H9 (cell line): ENCODE data around the gene TSKU. TPM values are rescaled to one million over a fixed set of nuclear protein-coding genes. Genes with fewer than 3 reads are reported as not detected.

Experiments used
- DNase-seq: peaks from one replicate; pipeline ENCODE4 v3.0.0-alpha.2; 2017
- H2AFZ ChIP-seq: one replicate; pipeline ENCODE4 v1.6.1; 2013; ENCODE audit warnings: mild to moderate bottlenecking, low read length, control low read depth, moderate library complexity
- H2AK5ac ChIP-seq: 2 replicates; pipeline ENCODE4 v1.6.1; 2013; ENCODE audit warnings: low read length, control low read depth, mixed read lengths; ENCODE audit not compliant: insufficient read length
- H2BK120ac ChIP-seq: one replicate; pipeline ENCODE4 v1.6.1; 2013; ENCODE audit warnings: low read depth, mild to moderate bottlenecking, low read length, control low read depth, inconsistent platforms; ENCODE audit not compliant: poor library complexity, severe bottlenecking
- H2BK12ac ChIP-seq: 2 replicates; pipeline ENCODE4 v1.6.1; 2013; ENCODE audit warnings: low read length, control low read depth, mixed read lengths, low read depth; ENCODE audit not compliant: insufficient read length
- H2BK15ac ChIP-seq: 2 replicates; pipeline ENCODE4 v1.6.1; 2013; ENCODE audit warnings: low read depth, low read length, control low read depth
- H2BK20ac ChIP-seq: one replicate; pipeline ENCODE4 v1.6.1; 2013; ENCODE audit warnings: low read depth, mild to moderate bottlenecking, low read length, control low read depth, inconsistent platforms; ENCODE audit not compliant: poor library complexity, severe bottlenecking
- H2BK5ac ChIP-seq: 2 replicates; pipeline ENCODE4 v1.6.1; 2013; ENCODE audit warnings: low read length, control low read depth, mixed read lengths; ENCODE audit not compliant: insufficient read length
- H3K14ac ChIP-seq: 2 replicates; pipeline ENCODE4 v1.6.1; 2013; ENCODE audit warnings: low read length, control low read depth; ENCODE audit not compliant: insufficient read depth
- H3K18ac ChIP-seq: 2 replicates; pipeline ENCODE4 v1.6.1; 2013; ENCODE audit warnings: low read depth, mild to moderate bottlenecking, mixed read lengths, low read length, control low read depth; ENCODE audit not compliant: insufficient read length
- H3K23ac ChIP-seq: 2 replicates; pipeline ENCODE4 v1.6.1; 2013; ENCODE audit warnings: low read length, control low read depth, mixed read lengths, low read depth; ENCODE audit not compliant: insufficient read length
- H3K23me2 ChIP-seq: 2 replicates; pipeline ENCODE4 v1.6.1; 2013; ENCODE audit warnings: low read depth, mild to moderate bottlenecking, mixed read lengths, low read length, control low read depth; ENCODE audit not compliant: insufficient read length, poor library complexity, severe bottlenecking
- H3K27ac ChIP-seq: 2 replicates; pipeline ENCODE4 v1.5.1; 2013; ENCODE audit warnings: low read length, control low read depth, mixed read lengths, low read depth; ENCODE audit not compliant: insufficient read length
- H3K27me3 ChIP-seq: 2 replicates; pipeline ENCODE4 v1.6.1; 2013; ENCODE audit warnings: low read length, control low read depth, inconsistent platforms; ENCODE audit not compliant: insufficient read depth
- H3K4ac ChIP-seq: 2 replicates; pipeline ENCODE4 v1.6.1; 2013; ENCODE audit warnings: low read depth, mild to moderate bottlenecking, control low read depth, inconsistent platforms, low read length, moderate library complexity
- H3K4me1 ChIP-seq: 2 replicates; pipeline ENCODE4 v1.6.1; 2013; ENCODE audit warnings: low read length, control low read depth, inconsistent platforms; ENCODE audit not compliant: insufficient read depth
- H3K4me2 ChIP-seq: 2 replicates; pipeline ENCODE4 v1.6.1; 2013; ENCODE audit warnings: low read length, control low read depth, mixed read lengths; ENCODE audit not compliant: insufficient read length, insufficient read depth
- H3K56ac ChIP-seq: 2 replicates; pipeline ENCODE4 v1.6.1; 2013; ENCODE audit warnings: low read depth, mild to moderate bottlenecking, mixed read lengths, low read length, control low read depth; ENCODE audit not compliant: insufficient read length
- H3K79me1 ChIP-seq: 2 replicates; pipeline ENCODE4 v1.6.1; 2013; ENCODE audit warnings: low read depth, mild to moderate bottlenecking, moderate library complexity, low read length, control low read depth, inconsistent platforms; ENCODE audit not compliant: insufficient read depth, poor library complexity, severe bottlenecking
- H3K79me2 ChIP-seq: 2 replicates; pipeline ENCODE4 v1.6.1; 2013; ENCODE audit warnings: low read length, control low read depth, inconsistent platforms; ENCODE audit not compliant: insufficient read depth
- H3K9ac ChIP-seq: 2 replicates; pipeline ENCODE4 v1.6.1; 2013; ENCODE audit warnings: low read length, control low read depth, mixed read lengths; ENCODE audit not compliant: insufficient read length; ENCODE audit errors: extremely low read depth
- H3K9me3 ChIP-seq: one replicate; pipeline ENCODE4 v1.6.1; 2013; ENCODE audit warnings: low read depth, low read length, inconsistent platforms; ENCODE audit not compliant: control insufficient read depth
- H3T11ph ChIP-seq: one replicate; pipeline ENCODE4 v1.6.1; 2013; ENCODE audit warnings: mild to moderate bottlenecking, low read length, control low read depth, inconsistent platforms
- H4K20me1 ChIP-seq: one replicate; pipeline ENCODE4 v1.6.1; 2013; ENCODE audit not compliant: control insufficient read depth, insufficient read length, insufficient read depth
- H4K5ac ChIP-seq: 2 replicates; pipeline ENCODE4 v1.6.1; 2013; ENCODE audit warnings: low read depth, mild to moderate bottlenecking, mixed read lengths, low read length, control low read depth; ENCODE audit not compliant: insufficient read length
- H4K8ac ChIP-seq: replicated peaks from 2 replicates; pipeline ENCODE4 v1.6.1; 2013; ENCODE audit warnings: low read length, control low read depth, mixed read lengths, low read depth; ENCODE audit not compliant: insufficient read length
- H4K91ac ChIP-seq: 2 replicates; pipeline ENCODE4 v1.6.1; 2013; ENCODE audit warnings: low read depth, mild to moderate bottlenecking, moderate library complexity, mixed read lengths, low read length, control low read depth; ENCODE audit not compliant: insufficient read length
- H3K27ac Mint-ChIP-seq, 3 experiments: 2 replicates in 2 of 3; 3 replicates in 1 of 3; pipeline ENCODE4 v1.8.0; 2020 to 2021; ENCODE audit warnings: mixed read lengths in 3 of 3, mild to moderate bottlenecking in 1 of 3, moderate library complexity in 1 of 3
- H3K27me3 Mint-ChIP-seq: 2 replicates; pipeline ENCODE4 v1.8.0; 2021; ENCODE audit warnings: low read depth, mild to moderate bottlenecking, moderate library complexity, mixed read lengths
- H3K36me3 Mint-ChIP-seq, 3 experiments: 2 replicates in 2 of 3; 3 replicates in 1 of 3; pipeline ENCODE4 v1.8.0; 2020 to 2021; ENCODE audit warnings: low read depth in 3 of 3, mixed read lengths in 3 of 3; ENCODE audit not compliant: insufficient read depth in 1 of 3
- H3K4me1 Mint-ChIP-seq, 2 experiments: 2 replicates each; pipeline ENCODE4 v1.8.0; 2020; ENCODE audit warnings: mixed read lengths in 2 of 2
- H3K4me3 Mint-ChIP-seq, 2 experiments: 2 replicates in 1 of 2; 3 replicates in 1 of 2; pipeline ENCODE4 v1.8.0; 2020 to 2021; ENCODE audit warnings: mild to moderate bottlenecking in 2 of 2, mixed read lengths in 2 of 2, moderate library complexity in 1 of 2
- H3K9me3 Mint-ChIP-seq, 2 experiments: 2 replicates in 1 of 2; 3 replicates in 1 of 2; pipeline ENCODE4 v1.8.0; 2020; ENCODE audit warnings: mild to moderate bottlenecking in 2 of 2, mixed read lengths in 2 of 2, moderate library complexity in 1 of 2
- CTCF ChIP-seq: fragments of 200-600 bp; sonication (generic); conservative IDR thresholded peaks from 3 replicates; pipeline ENCODE4 v1.8.0; 2021; ENCODE audit warnings: antibody characterized with exemption, mild to moderate bottlenecking
- WGBS: extraction: QIAGEN DNeasy Blood & Tissue Kit; methylation state at CpG from one replicate; pipeline ENCODE4 v1.1.7; 2013; ENCODE audit warnings: missing lambda C conversion rate, low lambda C conversion rate, mixed read lengths; ENCODE audit not compliant: insufficient read length; ENCODE audit errors: extremely low coverage; 5-methylcytosine and 5-hydroxymethylcytosine counted together
- total RNA-seq: library from RNA; stranded (reverse); gene quantifications from 2 replicates; pipeline ENCODE4 v1.2.1, GENCODE V29; 2021

Gene TSKU
- total RNA-seq, 1 experiment from 2014 or later: 25.4 TPM

GRCh38 chr11:76736266-76736665, 46.9 kb upstream of the TSKU start:
- H3K27me3 Mint-ChIP-seq: peaks cover 18% of the 10 kb centered on the region
- H3K9ac ChIP-seq: no peak overlapping the region

More at GRCh38 chr11:76736266-76736665, 46.9 kb upstream of the TSKU start:
- no peaks in the 10 kb centered on the region for H3K79me1 ChIP-seq
- H3K9me3 Mint-ChIP-seq: no peaks in the 10 kb centered on the region
- H3K4me3 Mint-ChIP-seq: no peak overlapping the region
- peaks cover 28 to 38% of the 10 kb centered on the region in 2 experiments for H3K4me1 Mint-ChIP-seq
- peaks cover 4% of the 10 kb centered on the region; the same call in 1 of the 2 replicates for H3K4me1 ChIP-seq
- DNase-seq: no peak
- no peak overlapping the region for H4K5ac ChIP-seq
- H3K23me2 ChIP-seq: no peaks in the 10 kb centered on the region
- no peak overlapping the region for H3K56ac ChIP-seq
- no CpG with 5 or more reads among the region's 4 CpGs for WGBS
- H2BK20ac ChIP-seq: no peak overlapping the region
- H2AFZ ChIP-seq: no peak overlapping the region
- no peak overlapping the region for H3K27ac ChIP-seq
- H3K27ac Mint-ChIP-seq: no peak overlapping the region; a peak in 1 of 7 replicates
- no peaks in the 10 kb centered on the region; the same call in 1 of the 2 replicates for H3K27me3 ChIP-seq
- no peak overlapping the region for H3K18ac ChIP-seq
- H2BK12ac ChIP-seq: no peak overlapping the region
- no peak overlapping the region for H2BK15ac ChIP-seq
- no peak overlapping the region for H3K4me2 ChIP-seq
- no peak overlapping the region for H4K8ac ChIP-seq
- no peak overlapping the region for H4K91ac ChIP-seq
- H2AK5ac ChIP-seq: no peak overlapping the region
- H3K9me3 ChIP-seq: no peaks in the 10 kb centered on the region
- no peak overlapping the region for H2BK5ac ChIP-seq
- H4K20me1 ChIP-seq: no peaks in the 10 kb centered on the region
- H3K79me2 ChIP-seq: no peaks in the 10 kb centered on the region
- no peak for TF ChIP-seq CTCF
- H3K36me3 Mint-ChIP-seq: no peaks in the 10 kb centered on the region
- H3T11ph ChIP-seq: no peak overlapping the region
- 0 out of 2 replicates have a peak overlapping the region, but pooled peaks have one; percentile 49 for H3K14ac ChIP-seq
- no peak overlapping the region for H2BK120ac ChIP-seq
- H3K23ac ChIP-seq: no peak overlapping the region
- H3K4ac ChIP-seq: no peak overlapping the region
